Activated B cell treated with CpG ODN at 0.5 μM for 24 hours (primary cell): ENCODE measurements around the gene LETM1. TPM values are rescaled to one million over a fixed set of nuclear protein-coding genes. Genes with fewer than 3 reads are reported as not detected.

Experiments used
- ATAC-seq: fragments of 200-7000 bp; cut with Tn5 transposase; one replicate; pipeline ENCODE4 v1.10.0; 2021; ENCODE audit warnings: low read depth, mild to moderate bottlenecking, moderate library complexity
- CTCF ChIA-PET: fragments of 350-600 bp; sonication (Branson Sonifier 250); formaldehyde crosslinking; loops from one replicate; lab custom pipeline; 2021; ENCODE audit warnings: antibody characterized with exemption; lab: Charles Lee
- POLR2A ChIA-PET: fragments of 350-600 bp; sonication (Branson Sonifier 250); formaldehyde crosslinking; loops from one replicate; lab custom pipeline; 2021; ENCODE audit warnings: antibody characterized with exemption; lab: Charles Lee
- DNase-seq: peaks from one replicate; pipeline ENCODE4 v3.0.0; 2022
- H3K27ac Mint-ChIP-seq: one replicate; pipeline ENCODE4 v1.8.0; 2020; ENCODE audit warnings: mixed read lengths
- H3K27me3 Mint-ChIP-seq: one replicate; pipeline ENCODE4 v1.8.0; 2021; ENCODE audit warnings: mixed read lengths
- H3K36me3 Mint-ChIP-seq: one replicate; pipeline ENCODE4 v1.8.0; 2021; ENCODE audit warnings: low read depth, mixed read lengths
- H3K4me1 Mint-ChIP-seq: one replicate; pipeline ENCODE4 v1.8.0; 2021; ENCODE audit warnings: mixed read lengths
- H3K4me3 Mint-ChIP-seq: one replicate; pipeline ENCODE4 v1.8.0; 2020; ENCODE audit warnings: mild to moderate bottlenecking, mixed read lengths
- H3K9me3 Mint-ChIP-seq: one replicate; pipeline ENCODE4 v1.8.0; 2020; ENCODE audit warnings: mixed read lengths
- intact Hi-C: fragments of 100-400 bp; cut with micrococcal nuclease; formaldehyde crosslinking; loops from one replicate; pipeline ENCODE4 v1.15.1; 2024
- total RNA-seq: library from RNA; stranded (reverse); gene quantifications from 2 replicates; pipeline ENCODE4 v1.2.3, GENCODE V29; 2022
- TF ChIP-seq, protein P1 (sequence below): fragments of 200-600 bp; IDR thresholded peaks from one replicate; pipeline ENCODE4 v1.8.0; 2022; ENCODE audit warnings: antibody characterized with exemption, mild to moderate bottlenecking

The LETM1 gene
- total RNA-seq, 1 donor from 2014 or later, result 60.3 TPM

GRCh38 chr4:1868293-1868692 lies 12.3 kb upstream of the LETM1 start:
- ChIA-PET CTCF (no interaction called here), POLR2A (interaction anchor here (0.6 to 1.4 kb wide), 3 partner anchors 9 to 880 kb away, joined by 3 to 4 read pairs (median 3); no protein-coding TSS in a partner anchor)
- no peak overlapping the region for H3K4me3 Mint-ChIP-seq
- ATAC-seq, result no peak
- no peak for DNase-seq
- peaks cover 19% of the 10 kb centered on the region for H3K4me1 Mint-ChIP-seq
- H3K9me3 Mint-ChIP-seq, result no peaks in the 10 kb centered on the region
- no peaks in the 10 kb centered on the region for H3K27me3 Mint-ChIP-seq
- no peak overlapping the region for H3K27ac Mint-ChIP-seq
- TF ChIP-seq, protein P1, sequence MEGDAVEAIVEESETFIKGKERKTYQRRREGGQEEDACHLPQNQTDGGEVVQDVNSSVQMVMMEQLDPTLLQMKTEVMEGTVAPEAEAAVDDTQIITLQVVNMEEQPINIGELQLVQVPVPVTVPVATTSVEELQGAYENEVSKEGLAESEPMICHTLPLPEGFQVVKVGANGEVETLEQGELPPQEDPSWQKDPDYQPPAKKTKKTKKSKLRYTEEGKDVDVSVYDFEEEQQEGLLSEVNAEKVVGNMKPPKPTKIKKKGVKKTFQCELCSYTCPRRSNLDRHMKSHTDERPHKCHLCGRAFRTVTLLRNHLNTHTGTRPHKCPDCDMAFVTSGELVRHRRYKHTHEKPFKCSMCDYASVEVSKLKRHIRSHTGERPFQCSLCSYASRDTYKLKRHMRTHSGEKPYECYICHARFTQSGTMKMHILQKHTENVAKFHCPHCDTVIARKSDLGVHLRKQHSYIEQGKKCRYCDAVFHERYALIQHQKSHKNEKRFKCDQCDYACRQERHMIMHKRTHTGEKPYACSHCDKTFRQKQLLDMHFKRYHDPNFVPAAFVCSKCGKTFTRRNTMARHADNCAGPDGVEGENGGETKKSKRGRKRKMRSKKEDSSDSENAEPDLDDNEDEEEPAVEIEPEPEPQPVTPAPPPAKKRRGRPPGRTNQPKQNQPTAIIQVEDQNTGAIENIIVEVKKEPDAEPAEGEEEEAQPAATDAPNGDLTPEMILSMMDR, result no peak
- no peaks in the 10 kb centered on the region for H3K36me3 Mint-ChIP-seq
- intact Hi-C loops, result no loop called here

GRCh38 chr4:1866189-1866661 lies 10.3 kb upstream of the LETM1 start:
- DNase-seq, result no peak
- ChIA-PET POLR2A (no interaction called here), CTCF (no interaction called here)
- intact Hi-C loops, result no loop called here
- Mint-ChIP-seq H3K4me1 (peaks cover 25% of the 10 kb centered on the region), H3K4me3 (no peak overlapping the region), H3K27ac (no peak overlapping the region), H3K9me3 (no peaks in the 10 kb centered on the region), H3K27me3 (no peaks in the 10 kb centered on the region), H3K36me3 (no peaks in the 10 kb centered on the region)
- ATAC-seq, result no peak
- TF ChIP-seq, protein P1, result no peak

GRCh38 chr4:1864076-1865008 lies 8.4 kb upstream of the LETM1 start:
- no peaks in the 10 kb centered on the region for H3K27me3 Mint-ChIP-seq
- intact Hi-C loops, result no loop called here
- CTCF ChIA-PET, result no interaction called here
- no peak for ATAC-seq
- no peaks in the 10 kb centered on the region for H3K36me3 Mint-ChIP-seq
- DNase-seq, result no peak
- H3K27ac Mint-ChIP-seq, result no peak overlapping the region
- H3K4me3 Mint-ChIP-seq, result no peak overlapping the region
- no peaks in the 10 kb centered on the region for H3K9me3 Mint-ChIP-seq
- POLR2A ChIA-PET, result interaction anchor here (0.6 to 1.2 kb wide), 2 partner anchors 12 to 97 kb away, joined by 3 read pairs; no protein-coding TSS in a partner anchor
- TF ChIP-seq, protein P1, result no peak
- H3K4me1 Mint-ChIP-seq, result peaks cover 18% of the 10 kb centered on the region

DNA sequence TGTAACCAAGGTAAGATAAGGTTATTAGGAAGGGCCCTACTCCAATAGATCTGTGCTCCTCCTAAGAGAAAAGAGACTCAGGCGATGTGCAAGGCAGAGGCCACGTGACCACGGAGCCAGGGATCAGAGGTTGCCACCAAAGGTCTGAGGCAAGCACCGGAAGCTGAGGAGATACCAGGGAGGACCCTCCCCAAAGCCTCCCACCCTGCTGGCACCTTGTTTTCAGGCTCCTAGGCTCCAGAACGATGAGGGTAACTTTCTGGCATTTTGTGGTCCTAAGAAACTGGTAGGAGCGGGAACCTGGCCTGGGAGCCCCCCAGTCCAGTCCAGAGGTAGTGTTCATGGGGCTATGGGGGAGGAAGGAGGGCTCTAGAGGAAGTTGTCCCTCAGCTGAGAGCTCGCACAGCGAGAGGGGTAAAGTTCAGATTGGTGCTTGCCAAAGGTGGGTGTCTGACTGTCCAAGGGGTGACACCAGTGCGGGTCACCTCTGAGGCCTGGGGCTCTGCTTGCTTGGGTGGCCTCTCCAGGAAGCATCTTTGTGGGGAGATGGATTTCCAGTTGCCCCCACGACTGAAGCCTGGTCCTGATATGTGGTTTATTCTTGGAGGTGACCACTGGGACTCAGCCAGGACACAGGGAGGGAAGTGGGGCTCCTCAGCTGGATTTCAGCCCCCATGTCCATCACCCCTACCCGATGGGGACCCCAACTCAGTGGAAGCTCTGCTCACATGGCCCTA lies 7.5 kb upstream of the LETM1 start:
- no peak overlapping the region for H3K4me3 Mint-ChIP-seq
- H3K27ac Mint-ChIP-seq, result no peak overlapping the region
- H3K4me1 Mint-ChIP-seq, result peaks cover 18% of the 10 kb centered on the region
- H3K9me3 Mint-ChIP-seq, result no peaks in the 10 kb centered on the region
- intact Hi-C loops, result no loop called here
- ChIA-PET POLR2A (interaction anchor here (0.6 to 1.2 kb wide), 3 partner anchors 13 to 1072 kb away, joined by 3 read pairs; no protein-coding TSS in a partner anchor), CTCF (no interaction called here)
- no peaks in the 10 kb centered on the region for H3K27me3 Mint-ChIP-seq
- H3K36me3 Mint-ChIP-seq, result no peaks in the 10 kb centered on the region
- ATAC-seq, result no peak
- no peak for DNase-seq
- TF ChIP-seq, protein P1, result no peak

DNA sequence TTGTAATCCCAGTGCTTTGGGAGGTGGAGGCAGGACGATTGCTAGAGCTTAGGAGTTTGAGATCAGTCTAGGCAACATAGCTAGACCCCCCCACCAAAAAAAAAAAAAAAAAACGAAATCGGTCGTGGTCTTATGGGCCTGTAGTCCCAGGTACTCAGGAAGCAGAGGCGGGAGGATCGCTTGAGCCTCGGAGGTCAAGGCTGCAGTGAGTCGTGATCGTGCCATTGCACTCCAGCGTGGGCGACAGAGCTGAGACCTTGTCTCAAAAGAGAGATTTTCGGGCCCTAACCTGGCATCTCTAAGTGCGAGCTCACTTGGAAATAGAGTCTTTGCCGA lies 7.0 kb upstream of the LETM1 start:
- H3K9me3 Mint-ChIP-seq, result no peaks in the 10 kb centered on the region
- no peak for DNase-seq
- H3K36me3 Mint-ChIP-seq, result no peaks in the 10 kb centered on the region
- no peak for ATAC-seq
- peaks cover 18% of the 10 kb centered on the region for H3K4me1 Mint-ChIP-seq
- H3K27ac Mint-ChIP-seq, result no peak overlapping the region
- intact Hi-C loops, result no loop called here
- peak overlapping the region; percentile 28 for H3K4me3 Mint-ChIP-seq
- no peaks in the 10 kb centered on the region for H3K27me3 Mint-ChIP-seq
- TF ChIP-seq, protein P1, result no peak
- ChIA-PET CTCF (no interaction called here), POLR2A (interaction anchor here (0.6 to 1.2 kb wide), 2 partner anchors 14 to 35 kb away, joined by 3 to 4 read pairs; no protein-coding TSS in a partner anchor)
